ENCODE results near the gene SYMPK. TPM values are rescaled to one million over a fixed set of nuclear protein-coding genes. Genes with fewer than 3 reads are reported as not detected.

Gene SYMPK
- total RNA-seq, 1 donor from 2014 or later = 73.1 TPM

DNA sequence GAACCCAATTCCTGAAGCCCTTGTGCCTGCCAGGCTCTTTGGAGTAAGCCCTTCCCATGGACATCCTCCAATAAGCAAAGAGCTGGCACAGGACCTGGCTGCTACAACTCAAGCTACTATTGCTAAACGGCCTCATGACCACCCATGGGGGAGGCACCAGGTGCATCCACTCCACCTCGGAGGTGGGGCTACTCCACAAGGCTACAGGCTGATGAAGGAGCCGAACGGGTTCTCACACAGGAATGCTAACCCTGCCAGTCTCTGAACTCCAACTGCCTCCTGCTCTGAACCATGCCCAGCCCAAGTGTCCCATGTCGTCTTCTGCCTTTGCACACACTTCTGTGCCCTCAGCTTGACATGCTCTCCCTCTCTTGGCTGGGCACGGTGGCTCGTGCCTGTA, 10.0 kb downstream of the SYMPK start:
- intact Hi-C loops (cut with DNase I) = no loop called here
- no peak overlapping the region for H3K4me3 ChIP-seq
- peaks cover 11% of the 10 kb centered on the region for H3K4me1 ChIP-seq
- peaks cover 80% of the 10 kb centered on the region for H3K36me3 ChIP-seq
- TF ChIP-seq, protein P1, sequence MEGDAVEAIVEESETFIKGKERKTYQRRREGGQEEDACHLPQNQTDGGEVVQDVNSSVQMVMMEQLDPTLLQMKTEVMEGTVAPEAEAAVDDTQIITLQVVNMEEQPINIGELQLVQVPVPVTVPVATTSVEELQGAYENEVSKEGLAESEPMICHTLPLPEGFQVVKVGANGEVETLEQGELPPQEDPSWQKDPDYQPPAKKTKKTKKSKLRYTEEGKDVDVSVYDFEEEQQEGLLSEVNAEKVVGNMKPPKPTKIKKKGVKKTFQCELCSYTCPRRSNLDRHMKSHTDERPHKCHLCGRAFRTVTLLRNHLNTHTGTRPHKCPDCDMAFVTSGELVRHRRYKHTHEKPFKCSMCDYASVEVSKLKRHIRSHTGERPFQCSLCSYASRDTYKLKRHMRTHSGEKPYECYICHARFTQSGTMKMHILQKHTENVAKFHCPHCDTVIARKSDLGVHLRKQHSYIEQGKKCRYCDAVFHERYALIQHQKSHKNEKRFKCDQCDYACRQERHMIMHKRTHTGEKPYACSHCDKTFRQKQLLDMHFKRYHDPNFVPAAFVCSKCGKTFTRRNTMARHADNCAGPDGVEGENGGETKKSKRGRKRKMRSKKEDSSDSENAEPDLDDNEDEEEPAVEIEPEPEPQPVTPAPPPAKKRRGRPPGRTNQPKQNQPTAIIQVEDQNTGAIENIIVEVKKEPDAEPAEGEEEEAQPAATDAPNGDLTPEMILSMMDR (IDR thresholded peaks at IDR 0.05) = no peak
- H3K9me3 ChIP-seq = no peaks in the 10 kb centered on the region
- ATAC-seq (peak; percentile 96 to 97), DNase-seq (peak; percentile 91)
- H3K27ac ChIP-seq = peak overlapping the region; percentile 39
- no peaks in the 10 kb centered on the region for H3K27me3 ChIP-seq (ENCODE audit: low read depth)

DNA sequence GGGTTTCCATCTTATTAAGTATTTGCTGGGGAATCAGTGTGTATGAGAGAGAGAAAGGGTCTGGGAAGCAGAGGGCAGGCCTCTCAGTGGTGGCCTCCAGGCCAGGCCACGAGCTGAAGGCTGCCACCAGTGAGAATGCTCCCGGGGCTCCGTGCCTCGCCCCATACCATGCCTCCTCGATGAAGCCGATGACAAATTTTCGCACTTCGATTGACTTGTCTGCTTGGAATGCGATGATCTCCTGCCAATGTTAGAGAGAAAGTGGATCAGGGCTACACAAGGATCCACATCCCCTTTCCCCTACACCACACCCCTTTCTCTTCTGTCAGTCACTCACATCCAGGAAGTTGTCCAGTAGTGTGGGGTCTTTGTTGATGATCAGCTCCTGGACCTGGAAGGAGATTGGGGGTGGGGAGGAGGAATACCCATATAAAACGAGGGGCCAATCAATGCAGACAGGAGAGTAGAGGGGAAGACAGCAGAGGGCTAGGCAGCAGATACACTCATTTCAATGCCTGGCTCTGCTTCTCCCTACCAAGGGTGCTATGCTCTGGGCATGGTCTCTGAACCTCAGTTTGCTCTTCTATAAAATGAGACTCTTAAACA, 10.7 kb downstream of the SYMPK start:
- Histone ChIP-seq H3K4me1 (peaks cover 11% of the 10 kb centered on the region), H3K9me3 (no peaks in the 10 kb centered on the region), H3K4me3 (no peak overlapping the region), H3K36me3 (peaks cover 86% of the 10 kb centered on the region), H3K27ac (peak overlapping the region; percentile 46), H3K27me3 (ENCODE audit: low read depth) (no peaks in the 10 kb centered on the region)
- intact Hi-C loops (cut with DNase I) = no loop called here
- ATAC-seq (no peak), DNase-seq (no peak)
- TF ChIP-seq, protein P1 (IDR thresholded peaks at IDR 0.05) = no peak

DNA sequence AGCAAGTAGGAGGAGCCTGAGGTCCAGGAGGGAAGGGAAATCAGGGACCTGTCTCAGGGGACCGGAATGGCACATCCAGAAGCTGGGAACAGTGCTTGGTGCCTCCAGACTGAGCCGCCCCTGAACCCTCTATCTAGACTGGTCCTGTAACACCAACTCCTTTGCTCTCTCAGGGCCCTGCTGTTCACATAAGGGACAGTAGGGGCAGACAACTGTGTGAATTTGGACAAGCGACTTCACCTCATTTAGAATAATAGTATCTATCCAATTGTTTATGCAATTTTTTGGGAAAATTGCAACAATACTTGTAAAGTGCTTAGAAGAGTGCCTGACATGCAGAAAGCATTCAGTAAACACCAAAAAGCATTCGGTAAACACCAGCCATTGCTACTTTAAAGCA, 14.0 kb downstream of the SYMPK start:
- Histone ChIP-seq H3K27ac (no peak overlapping the region), H3K27me3 (ENCODE audit: low read depth) (no peaks in the 10 kb centered on the region), H3K4me1 (peaks cover 11% of the 10 kb centered on the region), H3K4me3 (no peak overlapping the region), H3K9me3 (no peaks in the 10 kb centered on the region), H3K36me3 (peaks cover 100% of the 10 kb centered on the region)
- ATAC-seq = no peak
- intact Hi-C loops (cut with DNase I) = no loop called here
- TF ChIP-seq, protein P1 (IDR thresholded peaks at IDR 0.05) = no peak
- no peak for DNase-seq

DNA sequence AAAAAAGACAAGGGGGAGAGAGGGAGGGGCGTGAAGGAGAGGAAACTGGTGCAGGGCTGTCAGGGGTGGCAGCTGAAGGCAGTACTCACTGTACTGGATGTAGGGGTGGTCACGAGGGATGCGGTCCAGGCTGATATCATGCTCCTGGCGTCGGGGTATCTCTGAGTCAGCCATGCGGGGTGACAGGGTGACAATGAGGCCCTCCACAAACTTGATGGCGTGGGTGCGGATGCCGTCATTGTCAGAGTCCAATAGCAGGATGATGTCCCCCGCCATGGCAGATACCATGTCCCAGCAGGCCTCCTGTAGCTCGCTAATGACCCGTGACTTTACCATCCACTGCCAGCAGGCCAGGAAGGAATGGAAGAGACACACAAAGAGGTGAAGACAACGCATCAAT, 15.3 kb downstream of the SYMPK start:
- DNase-seq (no peak), ATAC-seq (no peak)
- Histone ChIP-seq H3K9me3 (no peaks in the 10 kb centered on the region), H3K27me3 (ENCODE audit: low read depth) (no peaks in the 10 kb centered on the region), H3K27ac (no peak overlapping the region), H3K4me1 (peaks cover 11% of the 10 kb centered on the region), H3K36me3 (peaks cover 100% of the 10 kb centered on the region), H3K4me3 (no peak overlapping the region)
- intact Hi-C loops (cut with DNase I) = no loop called here
- TF ChIP-seq, protein P1 (IDR thresholded peaks at IDR 0.05) = no peak

DNA sequence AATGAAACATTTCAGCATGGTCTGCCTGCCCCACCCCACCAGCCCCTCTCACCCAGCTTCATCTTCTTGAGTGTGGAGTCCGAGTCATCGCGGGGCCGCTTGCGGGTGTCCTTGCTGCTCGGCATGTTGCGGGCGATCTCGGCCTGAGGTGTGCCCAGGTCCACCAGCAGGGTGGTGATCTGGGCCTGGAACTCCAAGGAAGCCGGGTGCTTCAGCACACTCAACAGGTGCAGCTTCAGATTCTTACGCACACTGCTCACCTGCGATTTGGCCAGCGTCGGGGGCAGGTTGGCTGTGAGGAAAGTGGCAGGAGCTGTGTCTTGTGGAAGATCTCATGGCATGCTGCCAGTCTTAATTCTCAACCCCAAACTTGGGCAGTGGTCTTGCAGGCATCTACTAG, 20.7 kb downstream of the SYMPK start:
- H3K9me3 ChIP-seq = no peaks in the 10 kb centered on the region
- DNase-seq (no peak), ATAC-seq (no peak)
- intact Hi-C loops (cut with DNase I) = no loop called here
- H3K4me3 ChIP-seq = no peak overlapping the region
- H3K27ac ChIP-seq = no peak overlapping the region
- H3K36me3 ChIP-seq = peaks cover 100% of the 10 kb centered on the region
- H3K27me3 ChIP-seq (ENCODE audit: low read depth) = no peaks in the 10 kb centered on the region
- TF ChIP-seq, protein P1 (IDR thresholded peaks at IDR 0.05) = no peak
- H3K4me1 ChIP-seq = no peaks in the 10 kb centered on the region

All from lower lobe of right lung (tissue), 2 donors.